ENCODE results near the gene SOX2. TPM values are rescaled to one million over a fixed set of nuclear protein-coding genes. Genes with fewer than 3 reads are reported as not detected.

SOX2 gene
- total and polyA plus RNA-seq, 2 donors (not counting 1 experiment from before 2014, with no cell fraction given) = not detected

DNA sequence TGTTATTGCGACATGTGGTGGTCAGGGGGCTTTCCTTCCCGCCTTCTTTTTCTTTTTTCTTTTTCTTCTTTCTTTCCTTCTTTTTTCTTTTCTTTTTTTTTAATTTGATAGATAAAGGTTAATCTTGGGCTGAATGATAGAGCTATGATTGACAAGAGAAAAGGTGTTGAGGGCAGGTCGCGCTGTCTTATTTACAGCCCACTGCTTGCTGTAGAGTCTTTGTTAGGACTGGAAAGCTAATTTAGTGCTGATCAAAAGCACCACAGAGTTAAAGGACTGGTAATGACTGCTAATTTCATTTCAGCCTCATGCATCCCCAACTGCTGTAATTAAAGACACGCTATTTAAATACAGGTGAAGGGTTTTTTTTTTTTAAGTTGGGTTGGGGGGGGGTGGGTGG lies 10.6 kb upstream of the SOX2 start:
- H3K27ac ChIP-seq (ENCODE audit: low read length in 2 of 2) = no peak overlapping the region
- H2AFZ ChIP-seq (ENCODE audit: insufficient read depth, low read depth, low read length, poor library complexity, severe bottlenecking) = no peak overlapping the region
- intact Hi-C loops (cut with micrococcal nuclease) = no loop called here
- H3K79me2 ChIP-seq (ENCODE audit: control insufficient read depth, insufficient read depth, low read length) = no peaks in the 10 kb centered on the region
- H3K4me3 Mint-ChIP-seq = no peak overlapping the region
- POLR2A ChIA-PET = no interaction called here
- ATAC-seq (ENCODE audit: low read depth) (no peak), DNase-seq (no peak)
- CTCF ChIA-PET = interaction anchor here (0.5 to 2.9 kb wide), 7 partner anchors 8 to 984 kb away, joined by 3 to 11 read pairs (median 4); no protein-coding TSS in a partner anchor
- H3K27ac Mint-ChIP-seq = no peak overlapping the region
- peaks cover 6 to 18% (median 7%) of the 10 kb centered on the region in 3 donors for H3K9me3 ChIP-seq (ENCODE audit: control extremely low read depth in 1 of 3, control insufficient read depth in 2 of 3, insufficient read depth in 1 of 3, low read length in 2 of 3)
- WGBS (ENCODE audit: insufficient coverage) = 30% methylated on average over 2 of the region's 5 CpGs
- H3K27me3 ChIP-seq (replicated peaks in 1 of 4; ENCODE audit: control extremely low read depth in 1 of 4, control insufficient read depth in 3 of 4, insufficient read depth in 4 of 4, low read length in 3 of 4) = peaks cover 0 to 80% (median 72%) of the 10 kb centered on the region in 4 experiments
- H3K36me3 ChIP-seq (replicated peaks in 1 of 2; ENCODE audit: control extremely low read depth in 1 of 2, control insufficient read depth in 1 of 2, extremely low read depth in 1 of 2, insufficient read depth in 2 of 2, low read length in 1 of 2) = no peaks in the 10 kb centered on the region
- peaks cover 27% of the 10 kb centered on the region for H3K4me1 Mint-ChIP-seq
- no peak overlapping the region for H3K9ac ChIP-seq (ENCODE audit: low read length)
- no peaks in the 10 kb centered on the region for H4K20me1 ChIP-seq (ENCODE audit: control insufficient read depth, insufficient read depth, low read length, poor library complexity, severe bottlenecking)
- peaks cover 84% of the 10 kb centered on the region for H3K27me3 Mint-ChIP-seq
- peaks cover 4% of the 10 kb centered on the region for H3K9me3 Mint-ChIP-seq (ENCODE audit: insufficient read depth)
- TF ChIP-seq, protein P1, sequence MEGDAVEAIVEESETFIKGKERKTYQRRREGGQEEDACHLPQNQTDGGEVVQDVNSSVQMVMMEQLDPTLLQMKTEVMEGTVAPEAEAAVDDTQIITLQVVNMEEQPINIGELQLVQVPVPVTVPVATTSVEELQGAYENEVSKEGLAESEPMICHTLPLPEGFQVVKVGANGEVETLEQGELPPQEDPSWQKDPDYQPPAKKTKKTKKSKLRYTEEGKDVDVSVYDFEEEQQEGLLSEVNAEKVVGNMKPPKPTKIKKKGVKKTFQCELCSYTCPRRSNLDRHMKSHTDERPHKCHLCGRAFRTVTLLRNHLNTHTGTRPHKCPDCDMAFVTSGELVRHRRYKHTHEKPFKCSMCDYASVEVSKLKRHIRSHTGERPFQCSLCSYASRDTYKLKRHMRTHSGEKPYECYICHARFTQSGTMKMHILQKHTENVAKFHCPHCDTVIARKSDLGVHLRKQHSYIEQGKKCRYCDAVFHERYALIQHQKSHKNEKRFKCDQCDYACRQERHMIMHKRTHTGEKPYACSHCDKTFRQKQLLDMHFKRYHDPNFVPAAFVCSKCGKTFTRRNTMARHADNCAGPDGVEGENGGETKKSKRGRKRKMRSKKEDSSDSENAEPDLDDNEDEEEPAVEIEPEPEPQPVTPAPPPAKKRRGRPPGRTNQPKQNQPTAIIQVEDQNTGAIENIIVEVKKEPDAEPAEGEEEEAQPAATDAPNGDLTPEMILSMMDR (IDR thresholded peaks at IDR 0.05) = no peak
- TF ChIP-seq EZH2 (IDR thresholded peaks at IDR 0.05; ENCODE audit: borderline replicate concordance, insufficient read depth, low read depth, low read length, poor library complexity, severe bottlenecking) = no peak
- no peak overlapping the region for H3K4me2 ChIP-seq (replicated peaks; ENCODE audit: low read depth, low read length, poor library complexity, severe bottlenecking)
- H3K4me1 ChIP-seq (ENCODE audit: control insufficient read depth in 2 of 2, insufficient read depth in 2 of 2, low read length in 2 of 2) = peaks cover 19 to 42% of the 10 kb centered on the region in 2 donors
- no peak overlapping the region for H3K4me3 ChIP-seq (ENCODE audit: control extremely low read depth in 1 of 5, extremely low read depth in 1 of 5, insufficient read depth in 1 of 5, low read depth in 2 of 5, low read length in 4 of 5)

DNA sequence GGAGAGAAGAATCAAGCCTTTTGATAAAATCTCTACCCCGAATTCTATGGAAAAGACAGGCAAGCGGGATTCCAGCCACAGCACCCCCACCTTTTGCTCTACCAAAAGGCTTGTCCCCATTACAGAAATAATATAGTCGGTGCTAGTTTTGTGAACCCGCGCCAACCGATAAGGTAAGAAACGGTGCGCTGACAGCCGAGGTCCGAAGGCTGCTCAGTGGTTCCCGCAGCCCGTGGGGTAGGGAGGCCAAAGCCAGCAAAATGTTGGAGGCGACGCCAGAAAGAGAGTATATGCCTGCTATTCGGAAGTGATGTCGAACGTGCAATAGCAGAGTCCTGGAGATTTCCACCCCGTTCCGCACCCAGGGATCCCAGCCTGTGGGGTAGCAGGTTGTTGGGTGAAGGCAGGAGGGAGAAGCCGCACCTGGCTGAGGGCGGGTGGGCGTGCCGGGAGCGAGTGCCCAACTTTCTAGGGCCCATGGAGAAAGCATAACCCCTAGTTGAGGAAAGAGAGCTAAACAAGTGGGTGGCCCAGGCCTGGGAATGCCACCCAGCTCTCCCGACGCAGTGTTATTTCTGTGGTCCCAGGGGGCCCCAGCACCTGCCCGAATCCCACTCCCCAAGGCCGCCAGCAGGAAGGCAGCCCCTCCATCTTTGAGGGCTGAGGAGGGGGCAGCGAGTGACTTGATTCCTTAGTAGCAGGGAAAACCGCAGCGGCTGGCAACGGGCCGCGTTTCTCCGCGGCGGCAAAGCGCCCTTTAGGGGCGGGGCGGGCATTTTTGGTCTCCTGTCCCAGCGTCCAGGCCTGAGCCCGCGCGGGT lies 7.9 kb upstream of the SOX2 start:
- Histone ChIP-seq H3K27me3 (replicated peaks in 1 of 4; ENCODE audit: control extremely low read depth in 1 of 4, control insufficient read depth in 3 of 4, insufficient read depth in 4 of 4, low read length in 3 of 4) (peaks cover 0 to 72% (median 65%) of the 10 kb centered on the region in 4 experiments), H3K36me3 (replicated peaks in 1 of 2; ENCODE audit: control extremely low read depth in 1 of 2, control insufficient read depth in 1 of 2, extremely low read depth in 1 of 2, insufficient read depth in 2 of 2, low read length in 1 of 2) (no peaks in the 10 kb centered on the region), H3K9me3 (ENCODE audit: control extremely low read depth in 1 of 3, control insufficient read depth in 2 of 3, insufficient read depth in 1 of 3, low read length in 2 of 3) (peaks cover 6 to 18% (median 7%) of the 10 kb centered on the region in 3 donors), H2AFZ (ENCODE audit: insufficient read depth, low read depth, low read length, poor library complexity, severe bottlenecking) (no peak overlapping the region), H3K4me1 (ENCODE audit: control insufficient read depth in 2 of 2, insufficient read depth in 2 of 2, low read length in 2 of 2) (peaks cover 19 to 37% of the 10 kb centered on the region in 2 donors), H3K27ac (ENCODE audit: low read length in 2 of 2) (no peak overlapping the region), H4K20me1 (ENCODE audit: control insufficient read depth, insufficient read depth, low read length, poor library complexity, severe bottlenecking) (no peaks in the 10 kb centered on the region), H3K4me3 (ENCODE audit: control extremely low read depth in 1 of 5, extremely low read depth in 1 of 5, insufficient read depth in 1 of 5, low read depth in 2 of 5, low read length in 4 of 5) (no peak overlapping the region), H3K79me2 (ENCODE audit: control insufficient read depth, insufficient read depth, low read length) (no peaks in the 10 kb centered on the region), H3K9ac (ENCODE audit: low read length) (no peak overlapping the region), H3K4me2 (replicated peaks; ENCODE audit: low read depth, low read length, poor library complexity, severe bottlenecking) (no peak overlapping the region)
- no peak overlapping the region for H3K4me3 Mint-ChIP-seq
- TF ChIP-seq EZH2 (IDR thresholded peaks at IDR 0.05; ENCODE audit: borderline replicate concordance, insufficient read depth, low read depth, low read length, poor library complexity, severe bottlenecking) = no peak
- TF ChIP-seq, protein P1 (IDR thresholded peaks at IDR 0.05) = no peak
- ChIA-PET POLR2A (no interaction called here), CTCF (no interaction called here)
- DNase-seq (peak; percentile 25), ATAC-seq (ENCODE audit: low read depth) (no peak)
- peaks cover 16% of the 10 kb centered on the region for H3K4me1 Mint-ChIP-seq
- H3K27ac Mint-ChIP-seq = no peak overlapping the region
- intact Hi-C loops (cut with micrococcal nuclease) = no loop called here
- 8% methylated on average over 42 of the region's 44 CpGs for whole genome bisulfite sequencing (ENCODE audit: insufficient coverage)
- H3K9me3 Mint-ChIP-seq (ENCODE audit: insufficient read depth) = peaks cover 4% of the 10 kb centered on the region
- H3K27me3 Mint-ChIP-seq = peaks cover 82% of the 10 kb centered on the region

Data from B cell (primary cell).